K562 (cell line): ENCODE measurements around the gene PITPNC1. TPM values are rescaled to one million over a fixed set of nuclear protein-coding genes. Genes with fewer than 3 reads are reported as not detected.

Experiments used
- CBX2 ChIP-seq: fragments of 200-600 bp; sonication (generic); IDR thresholded peaks from one replicate; pipeline ENCODE4 v1.6.1; 2012; ENCODE audit warnings: mild to moderate bottlenecking, low read length, inconsistent platforms; ENCODE audit not compliant: insufficient read depth, poor library complexity, severe bottlenecking
- CCNT2 ChIP-seq: IDR thresholded peaks from 2 replicates; pipeline ENCODE4 v1.6.1; 2011; ENCODE audit warnings: borderline replicate concordance, low read depth, mild to moderate bottlenecking, moderate library complexity, mixed read lengths, low read length; ENCODE audit not compliant: insufficient read length; ENCODE audit errors: extremely low read depth
- TSC22D4 ChIP-seq: fragments of 450-650 bp; IDR thresholded peaks from 2 replicates; pipeline ENCODE4 v1.6.1; 2016; ENCODE audit warnings: missing genetic modification characterization, missing biosample characterization, control low read depth
- ZEB2 ChIP-seq: fragments of 450-650 bp; IDR thresholded peaks from 2 replicates; pipeline ENCODE4 v1.6.1; 2016
- ZNF282 ChIP-seq: sonication (generic); formaldehyde crosslinking; IDR thresholded peaks from 2 replicates; pipeline ENCODE4 v1.8.1; 2023; ENCODE audit warnings: missing genetic modification reagents
- ZNF695 ChIP-seq: fragments of 450-650 bp; formaldehyde crosslinking; IDR thresholded peaks from 2 replicates; pipeline ENCODE4 v1.4.0; 2020; ENCODE audit warnings: mild to moderate bottlenecking, moderate library complexity
- polyA plus RNA-seq, 8 experiments: library from polyadenylated mRNA; depleted of rRNA in 4 of 8; stranded (reverse) in 5 of 8; unstranded in 3 of 8; fragments of >200 nt; fragmentation: Nextera tagmentation in 2 of 8; fragmentation: Illumina TruSeq in 1 of 8; extraction: Ambion mirVana in 2 of 8; extraction: Trizol in 1 of 8; gene quantifications; 2 replicates each; pipeline versions ENCODE4 v1.2.1 to v1.2.3, GENCODE V29; 2011 to 2014; ENCODE audit warnings: inconsistent platforms in 1 of 8, missing spikeins in 1 of 8
- total RNA-seq, 7 experiments: library from RNA; depleted of rRNA in 6 of 7; stranded (reverse); fragments of >200 nt in 6 of 7; fragmentation: Illumina TruSeq in 2 of 7; extraction: Trizol in 2 of 7; gene quantifications; 2 replicates each; pipeline versions ENCODE4 v1.2.1 to v1.2.3, GENCODE V29; 2011 to 2021; ENCODE audit warnings: low replicate concordance in 1 of 7
- TF ChIP-seq, protein P1 (sequence below), 2 experiments: IDR thresholded peaks in 1 of 2; conservative IDR thresholded peaks in 1 of 2; 2 replicates each; pipeline ENCODE4 v1.6.1; 2016; ENCODE audit warnings: low read depth in 2 of 2, mild to moderate bottlenecking in 1 of 2, missing compliant biosample characterization in 1 of 2, missing genetic modification characterization in 1 of 2, moderate library complexity in 1 of 2
- TF ChIP-seq, protein P2 (sequence below): fragments of 250-450 bp; sonication (Bioruptor Pico); IDR thresholded peaks from 2 replicates; pipeline ENCODE4 v1.4.0; 2020
- TF ChIP-seq, protein P3 (sequence below): fragments of 250-450 bp; sonication (Bioruptor Pico); IDR thresholded peaks from 2 replicates; pipeline ENCODE4 v1.5.0; 2021; ENCODE audit warnings: mild to moderate bottlenecking, borderline replicate concordance
- TF ChIP-seq, protein P4 (sequence below): fragments of 450-650 bp; IDR thresholded peaks from 2 replicates; pipeline ENCODE4 v1.6.1; 2016
- TF ChIP-seq, protein P5 (sequence below): fragments of 450-650 bp; IDR thresholded peaks from 2 replicates; pipeline ENCODE4 v1.6.1; 2016; ENCODE audit warnings: borderline replicate concordance

Gene PITPNC1
- total and polyA plus RNA-seq, 9 of the 15 experiments (the other 6 are each of a cell fraction or from before 2014, with no cell fraction given) = 0.11 to 1.1 (median 0.65) TPM

DNA sequence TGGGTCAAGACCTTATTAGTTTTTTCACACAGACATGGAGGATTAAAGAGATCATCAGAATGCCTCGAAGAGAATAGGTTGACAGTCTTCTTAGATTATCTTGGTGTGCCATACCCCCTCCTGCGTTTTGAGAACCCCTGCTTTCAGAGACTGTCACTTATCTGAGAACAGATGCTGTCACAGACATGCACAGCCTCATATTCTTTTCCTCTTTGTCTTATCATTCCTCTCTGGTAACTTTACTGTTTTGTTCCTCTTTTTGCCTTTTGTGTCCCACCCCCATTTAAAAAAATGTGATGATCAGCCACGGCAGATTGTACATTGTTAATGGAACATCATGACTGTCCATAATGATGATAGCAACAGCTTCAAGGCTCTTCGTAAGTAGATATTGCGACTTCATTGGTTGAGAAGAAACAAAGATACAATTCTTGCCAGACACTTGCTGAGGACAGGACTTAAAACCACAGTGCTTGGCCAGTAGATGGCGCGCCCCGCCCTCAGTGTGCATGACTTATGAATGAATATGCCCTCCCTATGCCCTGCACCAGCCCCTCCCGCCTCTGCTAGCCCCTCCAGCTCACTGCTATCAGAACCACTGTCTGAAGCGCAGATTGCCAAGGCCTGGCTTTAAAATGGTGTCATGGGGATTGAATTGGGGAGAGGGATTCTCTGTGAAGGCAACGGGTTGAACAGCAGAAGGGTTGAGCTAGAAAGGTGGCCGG lies 2.6 kb upstream of the PITPNC1 start (continued):
- TF ChIP-seq CCNT2 = peak; percentile 91
- no peak for TF ChIP-seq CBX2
- no peak for TF ChIP-seq ZNF282 (CRISPR knock-in tag)
- TF ChIP-seq, protein P1, sequence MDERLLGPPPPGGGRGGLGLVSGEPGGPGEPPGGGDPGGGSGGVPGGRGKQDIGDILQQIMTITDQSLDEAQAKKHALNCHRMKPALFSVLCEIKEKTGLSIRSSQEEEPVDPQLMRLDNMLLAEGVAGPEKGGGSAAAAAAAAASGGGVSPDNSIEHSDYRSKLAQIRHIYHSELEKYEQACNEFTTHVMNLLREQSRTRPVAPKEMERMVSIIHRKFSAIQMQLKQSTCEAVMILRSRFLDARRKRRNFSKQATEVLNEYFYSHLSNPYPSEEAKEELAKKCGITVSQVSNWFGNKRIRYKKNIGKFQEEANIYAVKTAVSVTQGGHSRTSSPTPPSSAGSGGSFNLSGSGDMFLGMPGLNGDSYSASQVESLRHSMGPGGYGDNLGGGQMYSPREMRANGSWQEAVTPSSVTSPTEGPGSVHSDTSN (CRISPR knock-in tag; IDR thresholded peaks at IDR 0.05; ENCODE audit: low read depth) = no peak
- TF ChIP-seq, protein P1 (tag; conservative IDR thresholded peaks at IDR 0.05; ENCODE audit: low read depth) = peak; percentile 63; the same call in 1 of the 2 replicates
- TF ChIP-seq, protein P2, sequence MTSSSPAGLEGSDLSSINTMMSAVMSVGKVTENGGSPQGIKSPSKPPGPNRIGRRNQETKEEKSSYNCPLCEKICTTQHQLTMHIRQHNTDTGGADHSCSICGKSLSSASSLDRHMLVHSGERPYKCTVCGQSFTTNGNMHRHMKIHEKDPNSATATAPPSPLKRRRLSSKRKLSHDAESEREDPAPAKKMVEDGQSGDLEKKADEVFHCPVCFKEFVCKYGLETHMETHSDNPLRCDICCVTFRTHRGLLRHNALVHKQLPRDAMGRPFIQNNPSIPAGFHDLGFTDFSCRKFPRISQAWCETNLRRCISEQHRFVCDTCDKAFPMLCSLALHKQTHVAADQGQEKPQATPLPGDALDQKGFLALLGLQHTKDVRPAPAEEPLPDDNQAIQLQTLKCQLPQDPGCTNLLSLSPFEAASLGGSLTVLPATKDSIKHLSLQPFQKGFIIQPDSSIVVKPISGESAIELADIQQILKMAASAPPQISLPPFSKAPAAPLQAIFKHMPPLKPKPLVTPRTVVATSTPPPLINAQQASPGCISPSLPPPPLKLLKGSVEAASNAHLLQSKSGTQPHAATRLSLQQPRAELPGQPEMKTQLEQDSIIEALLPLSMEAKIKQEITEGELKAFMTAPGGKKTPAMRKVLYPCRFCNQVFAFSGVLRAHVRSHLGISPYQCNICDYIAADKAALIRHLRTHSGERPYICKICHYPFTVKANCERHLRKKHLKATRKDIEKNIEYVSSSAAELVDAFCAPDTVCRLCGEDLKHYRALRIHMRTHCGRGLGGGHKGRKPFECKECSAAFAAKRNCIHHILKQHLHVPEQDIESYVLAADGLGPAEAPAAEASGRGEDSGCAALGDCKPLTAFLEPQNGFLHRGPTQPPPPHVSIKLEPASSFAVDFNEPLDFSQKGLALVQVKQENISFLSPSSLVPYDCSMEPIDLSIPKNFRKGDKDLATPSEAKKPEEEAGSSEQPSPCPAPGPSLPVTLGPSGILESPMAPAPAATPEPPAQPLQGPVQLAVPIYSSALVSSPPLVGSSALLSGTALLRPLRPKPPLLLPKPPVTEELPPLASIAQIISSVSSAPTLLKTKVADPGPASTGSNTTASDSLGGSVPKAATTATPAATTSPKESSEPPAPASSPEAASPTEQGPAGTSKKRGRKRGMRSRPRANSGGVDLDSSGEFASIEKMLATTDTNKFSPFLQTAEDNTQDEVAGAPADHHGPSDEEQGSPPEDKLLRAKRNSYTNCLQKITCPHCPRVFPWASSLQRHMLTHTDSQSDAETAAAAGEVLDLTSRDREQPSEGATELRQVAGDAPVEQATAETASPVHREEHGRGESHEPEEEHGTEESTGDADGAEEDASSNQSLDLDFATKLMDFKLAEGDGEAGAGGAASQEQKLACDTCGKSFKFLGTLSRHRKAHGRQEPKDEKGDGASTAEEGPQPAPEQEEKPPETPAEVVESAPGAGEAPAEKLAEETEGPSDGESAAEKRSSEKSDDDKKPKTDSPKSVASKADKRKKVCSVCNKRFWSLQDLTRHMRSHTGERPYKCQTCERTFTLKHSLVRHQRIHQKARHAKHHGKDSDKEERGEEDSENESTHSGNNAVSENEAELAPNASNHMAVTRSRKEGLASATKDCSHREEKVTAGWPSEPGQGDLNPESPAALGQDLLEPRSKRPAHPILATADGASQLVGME (CRISPR knock-in tag) = no peak
- TF ChIP-seq, protein P3, sequence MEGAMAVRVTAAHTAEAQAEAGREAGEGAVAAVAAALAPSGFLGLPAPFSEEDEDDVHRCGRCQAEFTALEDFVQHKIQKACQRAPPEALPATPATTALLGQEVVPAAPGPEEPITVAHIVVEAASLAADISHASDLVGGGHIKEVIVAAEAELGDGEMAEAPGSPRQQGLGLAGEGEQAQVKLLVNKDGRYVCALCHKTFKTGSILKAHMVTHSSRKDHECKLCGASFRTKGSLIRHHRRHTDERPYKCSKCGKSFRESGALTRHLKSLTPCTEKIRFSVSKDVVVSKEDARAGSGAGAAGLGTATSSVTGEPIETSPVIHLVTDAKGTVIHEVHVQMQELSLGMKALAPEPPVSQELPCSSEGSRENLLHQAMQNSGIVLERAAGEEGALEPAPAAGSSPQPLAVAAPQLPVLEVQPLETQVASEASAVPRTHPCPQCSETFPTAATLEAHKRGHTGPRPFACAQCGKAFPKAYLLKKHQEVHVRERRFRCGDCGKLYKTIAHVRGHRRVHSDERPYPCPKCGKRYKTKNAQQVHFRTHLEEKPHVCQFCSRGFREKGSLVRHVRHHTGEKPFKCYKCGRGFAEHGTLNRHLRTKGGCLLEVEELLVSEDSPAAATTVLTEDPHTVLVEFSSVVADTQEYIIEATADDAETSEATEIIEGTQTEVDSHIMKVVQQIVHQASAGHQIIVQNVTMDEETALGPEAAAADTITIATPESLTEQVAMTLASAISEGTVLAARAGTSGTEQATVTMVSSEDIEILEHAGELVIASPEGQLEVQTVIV (CRISPR knock-in tag) = no peak
- TF ChIP-seq, protein P4, sequence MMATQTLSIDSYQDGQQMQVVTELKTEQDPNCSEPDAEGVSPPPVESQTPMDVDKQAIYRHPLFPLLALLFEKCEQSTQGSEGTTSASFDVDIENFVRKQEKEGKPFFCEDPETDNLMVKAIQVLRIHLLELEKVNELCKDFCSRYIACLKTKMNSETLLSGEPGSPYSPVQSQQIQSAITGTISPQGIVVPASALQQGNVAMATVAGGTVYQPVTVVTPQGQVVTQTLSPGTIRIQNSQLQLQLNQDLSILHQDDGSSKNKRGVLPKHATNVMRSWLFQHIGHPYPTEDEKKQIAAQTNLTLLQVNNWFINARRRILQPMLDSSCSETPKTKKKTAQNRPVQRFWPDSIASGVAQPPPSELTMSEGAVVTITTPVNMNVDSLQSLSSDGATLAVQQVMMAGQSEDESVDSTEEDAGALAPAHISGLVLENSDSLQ = peak; percentile 83
- TF ChIP-seq ZEB2 = no peak
- no peak for TF ChIP-seq ZNF695 (CRISPR knock-in tag)
- no peak for TF ChIP-seq TSC22D4 (tag)
- TF ChIP-seq, protein P5, sequence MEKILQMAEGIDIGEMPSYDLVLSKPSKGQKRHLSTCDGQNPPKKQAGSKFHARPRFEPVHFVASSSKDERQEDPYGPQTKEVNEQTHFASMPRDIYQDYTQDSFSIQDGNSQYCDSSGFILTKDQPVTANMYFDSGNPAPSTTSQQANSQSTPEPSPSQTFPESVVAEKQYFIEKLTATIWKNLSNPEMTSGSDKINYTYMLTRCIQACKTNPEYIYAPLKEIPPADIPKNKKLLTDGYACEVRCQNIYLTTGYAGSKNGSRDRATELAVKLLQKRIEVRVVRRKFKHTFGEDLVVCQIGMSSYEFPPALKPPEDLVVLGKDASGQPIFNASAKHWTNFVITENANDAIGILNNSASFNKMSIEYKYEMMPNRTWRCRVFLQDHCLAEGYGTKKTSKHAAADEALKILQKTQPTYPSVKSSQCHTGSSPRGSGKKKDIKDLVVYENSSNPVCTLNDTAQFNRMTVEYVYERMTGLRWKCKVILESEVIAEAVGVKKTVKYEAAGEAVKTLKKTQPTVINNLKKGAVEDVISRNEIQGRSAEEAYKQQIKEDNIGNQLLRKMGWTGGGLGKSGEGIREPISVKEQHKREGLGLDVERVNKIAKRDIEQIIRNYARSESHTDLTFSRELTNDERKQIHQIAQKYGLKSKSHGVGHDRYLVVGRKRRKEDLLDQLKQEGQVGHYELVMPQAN = no peak
